GM18909 (cell line): ENCODE data around the gene ANXA11.
"Not testable (repeated sequence)": the region's sequence is repeated elsewhere in the genome, so short reads cannot be mapped to it uniquely, and the experiment has no call there.

Source experiments
- ATAC-seq: cut with Tn5 transposase; IDR thresholded peaks from one replicate; pipeline ENCODE4 v1.9.1; 2021; ENCODE audit warnings: mild to moderate bottlenecking; ENCODE audit not compliant: unreplicated experiment, poor library complexity

The ANXA11 gene

DNA sequence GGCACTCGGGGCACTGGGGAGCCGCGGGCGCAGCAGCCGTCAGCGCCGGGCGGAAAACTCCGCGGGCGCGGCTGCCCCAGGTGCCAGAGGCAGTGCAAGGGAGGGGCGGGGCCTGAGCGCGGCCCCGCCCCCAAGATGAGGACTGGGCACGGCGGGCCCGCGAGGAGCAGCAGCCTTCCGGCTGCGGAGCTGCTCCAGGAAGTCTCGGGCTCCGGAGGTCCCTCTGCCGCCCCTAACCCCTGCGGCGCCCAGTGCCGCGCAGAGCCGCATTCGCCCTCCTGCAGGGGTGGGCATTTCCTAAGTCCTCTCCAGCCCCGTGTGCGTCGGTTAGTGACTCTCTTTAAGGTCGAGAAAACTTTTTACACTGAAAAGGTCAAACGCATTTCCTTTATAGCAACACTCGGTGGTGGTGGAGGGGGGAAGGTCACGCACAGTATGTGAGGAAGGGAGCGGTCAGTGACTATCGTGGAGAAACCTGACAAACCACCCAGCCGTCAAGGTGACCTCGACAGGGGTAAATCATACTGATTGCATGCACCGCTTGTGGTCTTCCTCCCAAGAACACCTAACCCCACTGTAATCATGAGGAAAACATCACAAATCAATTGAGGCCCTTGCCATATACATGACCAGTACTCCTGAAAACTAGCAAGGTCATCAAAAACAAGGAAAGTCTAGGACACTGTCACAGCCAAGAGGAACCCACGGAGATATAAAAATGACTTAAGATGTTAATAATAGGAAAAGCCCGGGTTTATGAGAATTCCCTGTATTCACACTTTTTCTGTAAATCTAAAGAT is at the start of gene ANXA11:
TSS of gene ANXA11 (minus strand) at position 61 of the 800 bp plus-strand sequence. CDS start 32,676 bp downstream, outside the sequence.
- ATAC-seq: peak; percentile 82

DNA sequence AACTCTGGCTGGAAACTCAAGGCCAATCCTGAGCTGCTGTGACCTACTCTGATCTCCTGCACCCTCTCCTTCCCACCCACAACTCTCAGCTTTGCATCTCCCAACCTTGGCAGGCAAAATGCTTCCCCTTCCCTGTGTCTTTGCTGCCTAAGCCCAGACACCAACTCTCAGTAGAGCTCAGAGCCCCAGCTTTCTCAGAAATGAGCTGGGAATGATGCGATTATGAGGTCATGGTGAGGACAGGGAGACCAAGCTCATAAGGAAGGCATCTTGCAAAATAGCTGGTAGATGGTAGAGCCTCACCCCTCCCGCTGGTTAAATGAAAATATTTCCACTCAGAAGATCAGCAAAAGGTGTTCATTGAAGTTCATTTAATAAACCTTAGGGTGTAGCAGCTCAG is 49.4 kb upstream of the ANXA11 start:
- ATAC-seq: not testable (repeated sequence)

DNA sequence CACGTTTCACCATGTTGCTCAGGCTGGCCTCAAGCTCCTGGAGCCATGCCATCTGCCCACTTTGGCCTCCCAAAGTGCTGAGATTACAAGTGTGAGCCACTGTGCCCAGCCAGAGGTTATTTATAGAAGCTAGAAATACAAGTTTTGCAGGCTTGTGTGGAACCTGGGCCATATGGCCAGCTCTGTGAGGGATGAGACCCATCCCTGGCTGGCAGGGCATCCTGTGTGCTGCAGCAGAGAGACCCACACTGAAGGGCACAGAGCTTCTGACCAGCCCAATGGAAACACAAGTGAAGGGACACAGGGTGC is 48.6 kb upstream of the ANXA11 start:
- ATAC-seq: not testable (repeated sequence)

DNA sequence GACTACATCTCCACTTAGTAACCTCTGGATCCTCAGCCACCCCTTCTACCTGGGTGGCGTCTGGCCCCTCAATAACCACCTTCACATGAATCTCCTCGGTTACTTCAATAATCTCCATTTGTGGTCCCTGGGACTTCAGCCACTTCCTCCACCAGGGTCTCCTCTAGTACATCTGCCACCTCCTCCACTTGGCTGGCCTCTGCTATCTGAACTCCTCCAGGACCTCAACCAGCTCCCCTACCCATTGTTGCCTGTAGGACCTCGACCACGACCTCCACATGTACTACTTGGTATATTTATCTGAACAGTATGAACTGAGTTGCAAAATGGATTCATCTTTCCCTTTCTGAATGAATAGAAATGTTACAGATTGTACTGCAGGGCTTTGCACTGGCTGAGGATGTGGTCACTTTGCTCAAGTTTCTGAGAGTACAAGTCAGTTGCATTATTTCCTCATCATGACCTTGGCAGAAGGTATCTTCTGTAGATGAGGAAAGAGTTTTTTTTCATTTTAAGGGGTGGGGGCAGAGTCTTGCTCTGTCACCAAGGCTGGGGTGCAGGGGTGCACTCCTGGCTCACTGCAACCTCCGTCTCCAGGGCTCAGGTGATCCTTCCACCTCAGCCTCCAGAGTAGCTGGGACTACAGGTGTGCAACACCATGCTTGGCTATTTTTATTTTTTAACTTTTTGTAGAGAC is 48.1 kb upstream of the ANXA11 start:
- peak; percentile 87 for ATAC-seq

DNA sequence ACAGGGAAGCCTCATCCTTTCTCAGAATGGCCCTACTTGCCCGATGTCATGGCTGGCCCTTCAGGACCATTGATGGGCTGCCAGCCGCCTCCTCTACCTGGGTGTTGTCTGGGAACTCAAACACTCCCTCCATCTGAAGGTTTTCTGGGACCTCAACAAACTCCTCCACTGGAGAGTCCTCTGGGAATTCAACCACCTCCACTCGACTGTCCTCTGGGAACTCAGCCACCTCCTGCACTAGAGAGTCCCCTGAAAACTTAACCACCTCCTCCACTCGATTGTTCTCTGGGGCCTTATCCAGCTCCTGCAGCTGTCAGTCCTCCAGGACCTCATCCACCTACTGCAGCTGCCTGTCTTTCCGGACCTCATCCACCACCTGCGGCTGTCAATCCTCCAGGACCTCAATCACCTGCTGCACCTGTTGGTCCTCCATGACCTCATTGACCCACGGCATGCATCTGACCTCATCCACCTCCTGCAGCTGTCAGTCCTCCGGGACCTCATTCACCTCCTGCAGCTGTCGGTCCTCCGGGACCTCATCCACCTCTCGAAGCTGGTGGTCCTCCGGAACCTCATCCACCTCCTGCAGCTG is 47.1 kb upstream of the ANXA11 start:
- no peak for ATAC-seq

DNA sequence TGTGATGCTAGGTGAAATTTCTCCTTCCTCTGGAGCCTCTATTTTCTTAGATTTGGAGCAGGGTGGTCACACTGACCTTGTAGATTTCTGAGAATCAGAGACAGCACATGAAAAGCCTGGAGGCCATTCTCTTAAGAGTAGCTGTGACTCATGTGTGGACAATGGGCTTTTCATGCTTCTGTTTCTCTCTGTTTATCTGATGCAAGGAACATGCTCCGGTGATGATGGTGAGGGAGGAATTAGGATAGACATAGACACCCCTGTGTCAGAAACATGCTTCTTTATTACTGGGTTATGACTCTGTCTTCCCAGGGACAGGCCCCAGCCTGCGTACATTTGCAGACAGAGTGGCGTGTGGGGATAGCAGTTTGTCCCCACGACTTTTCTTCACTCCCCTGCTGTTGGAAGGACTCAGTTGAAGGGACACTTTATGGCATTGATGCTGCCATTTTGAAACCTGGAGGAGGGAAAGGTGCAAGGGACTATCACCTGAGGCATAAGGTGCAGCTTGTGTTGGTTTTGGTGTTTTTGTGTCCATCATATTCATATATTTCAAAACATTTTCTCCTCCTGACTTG is 46.5 kb upstream of the ANXA11 start:
- ATAC-seq: not testable (repeated sequence)

DNA sequence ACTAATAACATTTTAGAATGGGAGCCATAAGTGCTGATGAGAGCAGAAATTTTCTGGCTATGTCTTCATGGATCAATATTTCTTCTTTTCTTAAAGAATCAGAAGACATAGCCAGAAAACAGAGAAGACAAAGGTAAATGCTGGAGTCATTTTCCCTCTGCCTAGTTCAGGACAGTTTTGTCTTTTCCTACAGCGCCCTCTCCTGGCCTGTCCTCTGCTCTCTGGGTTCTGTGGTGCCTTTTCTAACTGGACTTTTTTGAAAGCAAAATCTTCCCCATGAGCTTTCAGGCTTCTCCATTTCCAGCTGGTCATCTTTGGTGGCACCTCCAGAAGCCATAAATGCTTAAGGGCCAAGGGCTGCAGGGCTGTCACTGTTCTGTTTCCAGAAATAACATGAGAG is 45.1 kb upstream of the ANXA11 start:
- ATAC-seq: not testable (repeated sequence)

DNA sequence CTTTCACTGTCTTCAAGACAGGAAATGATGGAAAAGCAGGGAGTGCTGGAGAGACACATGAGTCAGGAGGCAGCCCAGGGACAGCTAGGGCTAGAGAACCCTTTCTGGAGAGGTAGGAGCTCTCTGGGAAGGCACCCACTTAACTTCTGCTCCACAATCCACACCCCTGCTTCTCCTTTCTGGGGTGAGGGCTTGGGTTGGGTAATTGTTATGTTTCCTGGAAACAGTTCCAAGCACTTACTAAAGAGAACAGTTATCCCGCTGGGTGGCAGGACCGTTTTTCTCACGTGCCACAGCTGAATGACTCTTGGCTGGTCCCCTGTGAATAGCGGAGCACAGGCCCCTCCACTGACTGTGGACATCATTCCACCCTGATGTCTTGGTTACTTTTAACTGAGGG is 44.6 kb upstream of the ANXA11 start:
- not testable (repeated sequence) for ATAC-seq

DNA sequence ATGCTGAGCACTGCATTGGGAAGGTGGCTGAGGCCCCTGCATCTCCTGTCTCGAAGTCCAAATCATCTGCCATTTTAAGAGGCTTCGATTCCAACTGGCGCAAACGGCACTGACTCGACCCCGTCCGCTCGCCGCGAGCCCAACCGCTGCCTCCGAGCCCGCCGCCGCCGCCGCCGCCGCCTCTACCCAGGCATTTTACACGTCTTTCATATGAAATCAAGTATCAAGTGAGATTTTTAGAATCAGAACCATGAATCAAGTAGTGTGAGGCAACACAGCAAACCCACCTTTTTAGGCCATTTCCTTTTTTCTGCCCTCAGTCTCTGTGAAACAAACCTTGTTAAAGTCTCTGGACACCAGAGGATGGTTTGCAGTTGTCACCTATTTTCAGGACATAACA is 42.3 kb upstream of the ANXA11 start:
- ATAC-seq: not testable (repeated sequence)

DNA sequence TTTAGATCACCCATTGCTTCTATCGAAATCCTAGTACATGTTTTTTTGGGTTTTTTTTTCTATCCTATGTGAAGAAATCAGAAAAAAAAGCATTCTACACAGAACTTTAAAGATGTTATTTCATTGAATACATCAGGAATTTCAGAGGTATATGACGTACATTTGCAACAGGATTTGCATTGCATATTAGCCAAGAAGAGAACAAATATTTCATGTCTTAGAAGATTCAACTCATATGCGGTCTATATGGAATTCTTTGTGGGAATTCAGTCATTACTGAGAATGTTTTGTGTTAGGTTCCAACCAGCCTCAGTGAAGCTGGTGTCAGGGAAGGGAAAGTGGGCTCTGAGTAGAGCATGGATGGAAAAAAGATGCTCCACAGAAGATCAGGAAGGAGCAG is 39.0 kb upstream of the ANXA11 start:
- not testable (repeated sequence) for ATAC-seq

DNA sequence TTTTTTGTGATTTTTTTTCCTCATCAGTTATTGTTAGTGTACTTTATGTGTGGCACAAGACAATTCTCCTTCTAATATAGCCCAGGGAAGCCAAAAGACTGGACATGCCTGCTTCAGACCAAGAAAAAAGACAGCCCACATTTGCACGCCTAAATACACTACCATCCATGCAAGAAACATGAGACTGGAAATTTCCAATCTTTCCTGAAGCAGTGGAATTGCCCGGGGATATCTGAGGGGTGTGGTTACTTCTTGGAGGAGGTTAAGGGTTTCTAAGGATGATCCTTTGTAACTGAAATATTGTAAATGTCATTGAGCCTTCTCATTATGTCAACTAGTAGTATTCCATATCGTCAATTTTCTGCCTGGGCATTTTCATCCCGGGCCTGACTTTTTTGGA is 37.0 kb upstream of the ANXA11 start:
- not testable (repeated sequence) for ATAC-seq

DNA sequence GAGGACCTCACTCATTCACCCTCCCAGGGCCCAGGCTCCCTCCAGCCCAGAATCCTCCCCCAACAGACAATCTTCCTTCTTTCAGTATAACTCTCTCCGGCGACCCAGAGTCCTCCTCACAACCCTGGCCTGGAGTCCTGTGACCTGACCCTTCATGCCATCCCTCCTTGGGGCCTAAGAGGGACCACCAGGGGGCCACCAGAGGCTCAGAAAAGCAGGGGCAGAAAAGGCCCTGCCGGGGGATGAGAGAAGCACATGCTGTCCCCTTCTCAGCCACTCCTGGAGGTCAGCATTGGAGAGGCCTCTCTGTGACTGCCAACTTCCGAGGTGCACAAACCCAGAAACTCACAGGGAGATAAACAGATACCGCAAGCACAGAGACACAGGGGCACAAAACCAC is 31.1 kb upstream of the ANXA11 start:
- ATAC-seq: not testable (repeated sequence)

DNA sequence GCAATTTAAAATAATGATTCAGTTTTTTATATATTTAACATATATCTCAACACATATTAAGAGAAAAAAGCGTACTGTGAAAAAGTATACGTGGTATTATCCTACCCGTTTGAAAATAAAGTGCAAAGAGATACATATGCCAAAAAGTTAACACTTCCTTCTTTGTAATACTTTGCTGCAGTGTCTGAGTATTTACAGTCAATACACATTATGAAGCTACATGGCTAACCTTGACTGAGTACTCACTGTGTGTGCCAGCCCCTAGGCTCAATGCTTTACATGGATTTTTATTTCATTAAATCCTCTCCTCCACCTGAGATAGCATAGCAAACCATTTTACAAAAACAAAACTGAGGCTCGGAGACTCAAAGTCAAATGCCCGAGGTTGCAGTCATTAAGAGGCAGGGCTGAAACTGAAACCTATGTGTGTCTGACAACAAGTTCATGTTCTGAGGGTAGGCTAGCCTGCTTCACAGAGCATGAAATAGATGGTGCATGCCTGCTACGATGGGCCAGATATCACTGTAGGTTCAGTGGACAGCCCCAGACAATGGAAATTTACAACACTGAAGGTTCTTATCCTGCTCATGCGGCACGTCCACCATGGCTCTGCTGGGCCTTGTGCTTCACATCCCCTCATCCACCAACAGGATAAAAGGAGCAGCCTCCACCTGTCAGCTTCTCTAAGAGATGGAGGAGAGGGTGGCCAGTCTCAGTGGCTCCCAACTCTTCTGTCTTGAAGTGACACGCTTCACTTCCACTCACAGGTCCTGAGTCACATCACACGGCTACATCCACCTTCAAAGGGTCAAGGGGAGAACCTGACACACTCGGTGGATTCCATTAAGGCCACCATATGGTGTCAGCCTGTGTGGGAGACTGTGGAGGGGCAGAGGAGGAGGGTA is 29.2 kb upstream of the ANXA11 start:
- peak; percentile 100 for ATAC-seq

DNA sequence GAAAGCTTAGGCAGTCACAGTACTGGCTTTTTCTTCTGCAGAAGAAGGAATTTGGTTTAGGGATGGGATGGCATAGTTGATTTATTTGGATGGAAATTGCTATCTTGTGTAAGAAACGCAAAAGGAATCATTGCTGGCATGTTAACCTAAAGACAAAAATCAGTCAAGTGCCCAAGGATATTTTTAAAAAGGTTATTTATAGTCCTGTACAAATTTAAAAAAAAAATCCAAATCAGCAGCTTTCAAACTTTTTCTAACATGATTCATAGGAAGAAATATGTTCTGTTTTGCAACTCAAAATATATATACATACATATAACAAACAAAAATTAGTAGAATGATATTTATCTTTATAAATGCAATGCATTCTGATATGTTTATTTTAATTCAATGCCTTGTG is 28.5 kb upstream of the ANXA11 start:
- not testable (repeated sequence) for ATAC-seq

DNA sequence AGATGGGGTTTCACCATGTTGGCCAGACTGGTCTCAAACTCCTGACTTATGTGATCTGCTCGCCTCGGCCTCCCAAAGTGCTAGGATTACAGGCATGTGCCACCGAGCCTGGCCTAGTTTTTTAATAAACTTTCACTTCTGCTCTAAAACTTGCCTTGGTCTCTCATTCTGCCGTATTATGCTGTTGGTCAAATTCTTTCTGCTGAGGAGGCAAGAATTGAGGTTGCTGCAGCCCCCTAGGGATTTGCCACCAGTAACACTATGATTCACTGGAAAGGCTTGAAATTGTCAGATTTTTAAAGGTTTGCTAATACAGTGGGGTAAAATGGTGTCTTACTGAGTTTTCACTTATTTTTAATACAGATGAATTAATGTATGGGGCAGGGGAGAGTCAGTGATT is 21.4 kb upstream of the ANXA11 start:
- peak; percentile 83 for ATAC-seq

DNA sequence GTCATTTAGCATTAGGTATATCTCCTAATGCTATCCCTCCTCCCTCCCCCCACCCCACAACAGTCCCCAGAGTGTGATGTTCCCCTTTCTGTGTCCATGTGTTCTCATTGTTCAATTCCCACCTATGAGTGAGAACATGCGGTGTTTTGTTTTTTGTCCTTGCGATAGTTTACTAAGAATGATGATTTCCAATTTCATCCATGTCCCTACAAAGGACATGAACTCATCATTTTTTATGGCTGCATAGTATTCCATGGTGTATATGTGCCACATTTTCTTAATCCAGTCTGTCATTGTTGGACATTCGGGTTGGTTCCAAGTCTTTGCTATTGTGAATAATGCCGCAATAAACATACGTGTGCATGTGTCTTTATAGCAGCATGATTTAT is 17.7 kb upstream of the ANXA11 start:
- ATAC-seq: not testable (repeated sequence)

DNA sequence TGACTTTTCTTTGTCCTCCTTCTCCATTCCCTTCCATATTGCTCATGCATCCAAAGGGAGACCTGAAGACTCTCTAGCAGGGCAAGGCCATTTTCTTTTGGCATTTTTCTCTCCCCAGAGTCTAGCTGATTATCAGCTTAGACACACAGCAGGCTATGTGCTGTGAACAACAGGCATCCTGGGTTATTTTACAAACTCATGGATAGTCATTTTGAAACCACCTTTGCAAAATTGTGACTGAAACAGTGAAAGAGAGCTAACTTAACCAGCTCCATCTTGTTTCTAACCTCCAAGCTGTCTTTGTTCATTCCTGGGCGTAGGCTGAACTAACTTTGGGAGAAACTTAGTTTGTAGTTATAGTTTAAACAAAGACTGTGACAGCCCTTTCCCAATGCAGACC is 13.5 kb upstream of the ANXA11 start:
- ATAC-seq: peak; percentile 86

DNA sequence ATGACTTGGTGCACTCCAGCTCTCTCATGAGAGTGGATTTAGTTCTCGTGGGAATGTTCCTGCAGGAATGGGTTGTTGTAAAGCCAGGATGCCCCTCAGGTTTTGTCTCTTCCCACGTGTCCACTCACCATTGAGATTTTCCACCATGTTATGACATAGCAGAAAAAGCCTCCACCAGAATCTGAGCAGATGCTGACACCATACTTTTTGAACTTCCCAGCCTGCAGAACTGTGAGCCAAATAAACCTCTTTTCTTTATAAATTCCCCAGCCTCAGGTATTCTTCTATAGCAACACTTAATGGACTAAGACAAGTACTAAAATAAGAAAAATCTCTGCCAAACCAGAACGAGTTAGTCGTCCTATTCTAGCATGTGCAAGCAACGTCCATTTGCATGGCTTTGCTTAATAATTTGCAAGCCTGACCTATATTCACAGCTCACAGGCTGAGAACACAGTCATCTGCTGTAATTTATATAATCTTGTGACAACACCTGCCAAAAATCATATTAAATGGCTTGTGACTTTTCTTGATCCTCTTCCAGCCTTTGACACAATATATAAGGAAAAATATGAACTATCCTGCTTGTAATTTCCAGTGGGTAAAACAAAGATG is 9.1 kb upstream of the ANXA11 start:
- ATAC-seq: not testable (repeated sequence)

DNA sequence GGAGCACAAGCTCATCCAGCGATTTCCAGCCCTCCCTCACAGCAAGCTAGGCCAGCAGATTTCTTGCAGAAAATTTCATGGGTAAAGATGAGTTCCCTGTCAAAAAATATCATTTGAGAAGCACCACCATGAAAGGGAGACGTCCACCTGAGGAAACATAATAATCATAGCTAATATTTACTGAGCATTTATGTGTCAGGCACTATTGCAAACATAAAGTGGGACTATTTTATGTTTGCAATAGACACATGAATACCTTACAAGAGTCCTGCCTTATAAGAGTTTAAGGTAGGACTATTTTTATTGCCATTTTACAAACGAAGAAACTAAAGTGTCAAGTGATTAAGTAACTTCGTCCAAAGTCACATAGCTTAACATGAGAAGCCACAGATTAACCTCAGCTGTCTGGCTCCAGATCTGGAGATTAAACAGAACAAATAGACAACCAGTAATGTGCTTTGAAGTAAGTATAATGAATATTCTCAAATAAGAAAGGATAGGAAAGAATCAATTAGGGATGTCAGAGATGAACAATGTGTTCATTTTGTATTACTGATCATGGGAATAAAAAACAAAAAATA is 7.3 kb upstream of the ANXA11 start:
- not testable (repeated sequence) for ATAC-seq
